Measurements from ENCODE around the gene ZSWIM9. TPM values are rescaled to one million over a fixed set of nuclear protein-coding genes. Genes with fewer than 3 reads are reported as not detected.

ZSWIM9 gene
- total and polyA plus RNA-seq, 2 donors (not counting 3 experiments of a cell fraction or from before 2014, with no cell fraction given): 1.0 to 8.6 TPM

DNA sequence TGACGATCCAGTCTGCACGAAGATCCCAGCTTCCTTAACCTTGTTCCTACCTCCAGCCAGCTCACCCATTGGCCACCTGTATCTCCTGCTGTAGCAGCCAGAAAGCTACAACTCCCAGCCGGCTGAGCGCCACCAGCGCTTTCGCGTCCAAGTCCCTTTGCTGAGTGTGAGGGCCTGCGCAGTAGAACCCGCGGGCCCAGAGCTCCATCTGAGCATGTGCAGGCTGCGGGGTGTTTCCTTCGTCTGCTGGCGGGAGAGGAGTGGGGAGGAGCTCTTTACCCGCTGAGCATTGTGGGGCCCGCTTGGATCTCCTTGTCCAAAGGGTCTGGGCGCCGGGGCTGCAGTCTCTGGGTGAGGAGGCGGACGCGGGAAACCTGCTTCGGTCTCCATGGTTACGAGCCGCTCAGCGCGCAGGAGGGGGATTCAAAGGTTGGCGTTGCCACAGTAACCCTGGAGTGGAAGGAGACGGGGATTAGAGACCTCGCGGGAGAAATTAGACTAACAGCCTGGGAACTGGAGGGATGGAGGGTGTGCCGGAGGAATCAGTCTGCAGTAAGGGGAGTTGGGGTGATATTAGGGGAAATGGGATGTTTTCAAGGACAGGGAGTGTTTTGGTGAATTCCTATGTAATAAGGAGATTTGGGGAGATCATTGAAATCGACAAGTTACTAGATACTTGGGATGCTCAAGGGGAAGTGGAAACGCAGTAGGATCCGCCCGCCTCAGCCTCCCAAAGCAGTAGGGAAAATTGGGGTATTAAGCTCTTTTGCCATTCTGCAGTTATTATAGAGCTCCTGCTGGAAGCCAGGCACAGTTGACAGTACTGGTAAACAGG, 33.5 kb downstream of the ZSWIM9 start:
- CTCF ChIA-PET: interaction anchor here (0.6 to 6.4 kb wide), 22 partner anchors 9 to 240 kb away, joined by 3 to 43 read pairs (median 4); partner anchors contain the start of gene ZSWIM9
- BruUV-seq (replicated peaks): no TSS peak

More for the DNA sequence above, 33.5 kb downstream of the ZSWIM9 start:
- peak; percentile 92 for FAIRE-seq
- no peaks in the 10 kb centered on the region for H3K9me3 ChIP-seq (replicated peaks; ENCODE audit: control insufficient read depth, insufficient read depth, low read length)
- peaks cover 21% of the 10 kb centered on the region for H3K4me1 ChIP-seq (ENCODE audit: control insufficient read depth, extremely low read depth, insufficient read depth, low read length)
- H3K9ac ChIP-seq (replicated peaks; ENCODE audit: extremely low read depth, insufficient read depth, low read length): peak overlapping the region; percentile 87
- no peaks in the 10 kb centered on the region for H4K20me1 ChIP-seq (replicated peaks; ENCODE audit: control insufficient read depth, extremely low read depth, insufficient read depth, low read length)
- H3K27me3 ChIP-seq (ENCODE audit: control insufficient read depth in 2 of 2, insufficient read depth in 2 of 2, low read length in 2 of 2): no peaks in the 10 kb centered on the region
- dilution Hi-C loops (cut with MboI; ENCODE audit: extremely low pct_ligation_motif_present, low sequenced_read_pairs): no loop called here
- peak; percentile 38 for TF ChIP-seq POLR2A (IDR thresholded peaks at IDR 0.05; ENCODE audit: low read depth, low read length)
- TF ChIP-seq, protein P1, sequence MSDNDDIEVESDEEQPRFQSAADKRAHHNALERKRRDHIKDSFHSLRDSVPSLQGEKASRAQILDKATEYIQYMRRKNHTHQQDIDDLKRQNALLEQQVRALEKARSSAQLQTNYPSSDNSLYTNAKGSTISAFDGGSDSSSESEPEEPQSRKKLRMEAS (IDR thresholded peaks at IDR 0.05; ENCODE audit: insufficient read depth, insufficient read length): peak; percentile 38
- TF ChIP-seq, protein P2, sequence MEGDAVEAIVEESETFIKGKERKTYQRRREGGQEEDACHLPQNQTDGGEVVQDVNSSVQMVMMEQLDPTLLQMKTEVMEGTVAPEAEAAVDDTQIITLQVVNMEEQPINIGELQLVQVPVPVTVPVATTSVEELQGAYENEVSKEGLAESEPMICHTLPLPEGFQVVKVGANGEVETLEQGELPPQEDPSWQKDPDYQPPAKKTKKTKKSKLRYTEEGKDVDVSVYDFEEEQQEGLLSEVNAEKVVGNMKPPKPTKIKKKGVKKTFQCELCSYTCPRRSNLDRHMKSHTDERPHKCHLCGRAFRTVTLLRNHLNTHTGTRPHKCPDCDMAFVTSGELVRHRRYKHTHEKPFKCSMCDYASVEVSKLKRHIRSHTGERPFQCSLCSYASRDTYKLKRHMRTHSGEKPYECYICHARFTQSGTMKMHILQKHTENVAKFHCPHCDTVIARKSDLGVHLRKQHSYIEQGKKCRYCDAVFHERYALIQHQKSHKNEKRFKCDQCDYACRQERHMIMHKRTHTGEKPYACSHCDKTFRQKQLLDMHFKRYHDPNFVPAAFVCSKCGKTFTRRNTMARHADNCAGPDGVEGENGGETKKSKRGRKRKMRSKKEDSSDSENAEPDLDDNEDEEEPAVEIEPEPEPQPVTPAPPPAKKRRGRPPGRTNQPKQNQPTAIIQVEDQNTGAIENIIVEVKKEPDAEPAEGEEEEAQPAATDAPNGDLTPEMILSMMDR (IDR thresholded peaks at IDR 0.05; ENCODE audit: extremely low read depth in 1 of 2, insufficient read depth in 1 of 2, low read depth in 1 of 2, low read length in 2 of 2): no peak
- H3K4me3 ChIP-seq (replicated peaks in 1 of 3; ENCODE audit: insufficient read depth in 1 of 3, low read depth in 1 of 3, low read length in 3 of 3): peak overlapping the region; percentile 35 to 90 (median 52)
- DNase-seq (ENCODE audit: low read depth, low spot score): peak; percentile 98
- no peaks in the 10 kb centered on the region for H3K9me1 ChIP-seq (replicated peaks; ENCODE audit: control insufficient read depth, extremely low read depth, insufficient read depth, low read length)
- peak overlapping the region; percentile 64 for H3K27ac ChIP-seq (ENCODE audit: insufficient read depth, low read depth, low read length)
- H3K79me2 ChIP-seq (ENCODE audit: control insufficient read depth, insufficient read depth, low read length): no peaks in the 10 kb centered on the region
- H3K36me3 ChIP-seq (ENCODE audit: control insufficient read depth in 2 of 2, extremely low read depth in 1 of 2, insufficient read depth in 2 of 2, low read length in 2 of 2): no peaks in the 10 kb centered on the region
- POLR2A ChIA-PET: interaction anchor here (0.7 to 2.3 kb wide), 7 partner anchors 12 to 93 kb away, joined by 3 to 9 read pairs (median 5); partner anchors contain the start of genes CARD8 and PLA2G4C
- intact Hi-C loops (cut with micrococcal nuclease): loop anchor here (1.0 to 2.0 kb wide), 4 partner anchors 15 to 51 kb away; partner anchors contain the start of genes LIG1 and ZSWIM9
- H3K4me2 ChIP-seq (ENCODE audit: insufficient read depth, low read length): peak overlapping the region; percentile 93
- H2AFZ ChIP-seq (ENCODE audit: low read depth, low read length): peak overlapping the region; percentile 89

All from endothelial cell of umbilical vein (primary cell).